DND-41 (cell line): ENCODE results near the gene VIL1.

Source experiments
- CTCF ChIP-seq: IDR thresholded peaks from 2 replicates; pipeline ENCODE4 v1.5.1; 2012; ENCODE audit warnings: borderline replicate concordance, low read length, moderate library complexity, mild to moderate bottlenecking; ENCODE audit not compliant: poor library complexity, severe bottlenecking; ENCODE audit errors: extremely low read depth
- EZH2 ChIP-seq: IDR thresholded peaks from 3 replicates; pipeline ENCODE4 v1.6.1; 2012; ENCODE audit warnings: borderline replicate concordance, low read depth, mild to moderate bottlenecking, moderate library complexity, low read length, inconsistent platforms; ENCODE audit not compliant: severe bottlenecking

GRCh38 chr2:218370410-218371063, 48.4 kb upstream of the VIL1 start:
- TF ChIP-seq CTCF (no peak), EZH2 (no peak)
